Esophagus muscularis mucosa (tissue), 4 donors: Measurements from ENCODE around the gene AHCYL1. TPM values are rescaled to one million over a fixed set of nuclear protein-coding genes. Genes with fewer than 3 reads are reported as not detected.

ENCODE experiments used
- DNase-seq: peaks from one replicate; pipeline ENCODE4 v3.0.0-alpha.2; 2017; ENCODE audit errors: extremely low spot score
- H3K27ac ChIP-seq, 4 donors: fragments of 200-600 bp; sonication (generic); replicated peaks in 1 of 4; 1 replicate in 3 of 4; 2 replicates in 1 of 4; pipeline ENCODE4 v1.5.1; 2016 to 2019; ENCODE audit warnings: mild to moderate bottlenecking in 1 of 4
- H3K27me3 ChIP-seq, 4 donors: fragments of 200-600 bp; sonication (generic); one replicate each; pipeline versions ENCODE4 v1.5.1 to v1.6.0; 2016 to 2019
- H3K36me3 ChIP-seq, 4 donors: fragments of 200-600 bp; sonication (generic); one replicate each; pipeline ENCODE4 v1.5.1; 2016 to 2019
- H3K4me1 ChIP-seq, 4 donors: fragments of 200-600 bp; sonication (generic); one replicate each; pipeline ENCODE4 v1.5.1; 2016 to 2019
- H3K4me3 ChIP-seq, 4 donors: fragments of 200-600 bp; sonication (generic); 1 replicate in 2 of 4; 2 replicates in 2 of 4; pipeline ENCODE4 v1.5.1; 2016 to 2019; ENCODE audit warnings: mild to moderate bottlenecking in 4 of 4, moderate library complexity in 1 of 4
- H3K9me3 ChIP-seq, 4 donors: fragments of 200-600 bp; sonication (generic); 1 replicate in 3 of 4; 2 replicates in 1 of 4; pipeline ENCODE4 v1.5.1; 2016 to 2019
- EP300 ChIP-seq: sonication (generic); formaldehyde crosslinking; IDR thresholded peaks from one replicate; pipeline ENCODE4 v1.6.1; 2017; ENCODE audit warnings: antibody characterized with exemption
- POLR2A ChIP-seq: fragments of 450-650 bp; IDR thresholded peaks from one replicate; pipeline ENCODE4 v1.6.1; 2017; ENCODE audit warnings: antibody characterized with exemption, moderate library complexity, mild to moderate bottlenecking, low read depth
- POLR2AphosphoS5 ChIP-seq, 2 donors: sonication (generic); formaldehyde crosslinking; IDR thresholded peaks; one replicate each; pipeline ENCODE4 v1.6.1; 2017; ENCODE audit warnings: antibody characterized with exemption in 2 of 2
- WGBS: methylation state at CpG from one replicate; pipeline ENCODE4 v1.1.5; 2018; 5-methylcytosine and 5-hydroxymethylcytosine counted together
- intact Hi-C: fragments of 100-400 bp; cut with DNase I; formaldehyde crosslinking; loops from one replicate; pipeline ENCODE4 v1.15.1; 2023
- total RNA-seq, 4 donors: library from RNA; depleted of rRNA; stranded (reverse); fragments of >200 nt; gene quantifications; one replicate each; pipeline versions ENCODE4 v1.1.0 to v1.2.1, GENCODE V29; 2016
- TF ChIP-seq, protein P1 (sequence below), 3 experiments: fragments of 200-600 bp in 2 of 3; fragments of 450-650 bp in 1 of 3; sonication (generic) in 2 of 3; IDR thresholded peaks; one replicate each; pipeline ENCODE4 v1.5.1; 2017 to 2019; ENCODE audit warnings: antibody characterized with exemption in 3 of 3, mild to moderate bottlenecking in 2 of 3, moderate library complexity in 1 of 3

Gene AHCYL1
- total RNA-seq, 4 donors from 2014 or later, result 72.1 to 111 (median 91.0) TPM

DNA sequence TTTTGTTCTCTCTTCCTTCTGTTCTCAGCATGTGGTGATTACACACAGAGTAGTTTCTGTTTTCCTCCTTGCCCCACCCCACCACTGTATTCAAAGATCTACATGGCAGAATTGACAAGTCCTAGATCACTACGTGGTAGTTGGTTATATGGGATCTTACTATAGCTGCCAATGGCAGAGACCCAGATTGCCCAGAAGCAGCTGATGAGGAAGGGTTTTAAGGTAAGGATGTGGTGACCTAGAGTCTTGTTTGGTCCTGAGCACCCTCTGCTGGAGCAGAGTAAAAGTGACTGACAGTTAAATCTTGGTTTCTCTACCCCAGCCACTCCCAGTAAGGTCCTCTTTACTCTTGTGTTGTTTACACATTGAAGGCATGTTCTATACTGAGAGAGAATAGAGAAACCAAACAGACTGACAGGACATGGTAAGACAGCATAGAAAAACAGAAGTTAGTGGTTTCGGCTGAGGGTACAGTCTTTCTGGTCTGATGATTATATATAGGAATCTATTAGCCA, 27.0 kb downstream of the AHCYL1 start:
- intact Hi-C loops, result no loop called here
- peak overlapping the region in 1 of 4 donors; percentile 4 for H3K27ac ChIP-seq
- DNase-seq, result no peak
- no peaks in the 10 kb centered on the region for H3K27me3 ChIP-seq
- H3K36me3 ChIP-seq, result peaks cover 63 to 78% (median 76%) of the 10 kb centered on the region in 4 donors
- TF ChIP-seq POLR2AphosphoS5 (IDR thresholded peaks at IDR 0.05) (peak in 1 of 2 donors; percentile 18), POLR2A (no peak)
- TF ChIP-seq, protein P1, sequence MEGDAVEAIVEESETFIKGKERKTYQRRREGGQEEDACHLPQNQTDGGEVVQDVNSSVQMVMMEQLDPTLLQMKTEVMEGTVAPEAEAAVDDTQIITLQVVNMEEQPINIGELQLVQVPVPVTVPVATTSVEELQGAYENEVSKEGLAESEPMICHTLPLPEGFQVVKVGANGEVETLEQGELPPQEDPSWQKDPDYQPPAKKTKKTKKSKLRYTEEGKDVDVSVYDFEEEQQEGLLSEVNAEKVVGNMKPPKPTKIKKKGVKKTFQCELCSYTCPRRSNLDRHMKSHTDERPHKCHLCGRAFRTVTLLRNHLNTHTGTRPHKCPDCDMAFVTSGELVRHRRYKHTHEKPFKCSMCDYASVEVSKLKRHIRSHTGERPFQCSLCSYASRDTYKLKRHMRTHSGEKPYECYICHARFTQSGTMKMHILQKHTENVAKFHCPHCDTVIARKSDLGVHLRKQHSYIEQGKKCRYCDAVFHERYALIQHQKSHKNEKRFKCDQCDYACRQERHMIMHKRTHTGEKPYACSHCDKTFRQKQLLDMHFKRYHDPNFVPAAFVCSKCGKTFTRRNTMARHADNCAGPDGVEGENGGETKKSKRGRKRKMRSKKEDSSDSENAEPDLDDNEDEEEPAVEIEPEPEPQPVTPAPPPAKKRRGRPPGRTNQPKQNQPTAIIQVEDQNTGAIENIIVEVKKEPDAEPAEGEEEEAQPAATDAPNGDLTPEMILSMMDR (IDR thresholded peaks at IDR 0.05), result peak; percentile 45 to 64 (median 64)
- no peak overlapping the region for H3K4me3 ChIP-seq
- H3K4me1 ChIP-seq, result peaks cover 9 to 25% (median 17%) of the 10 kb centered on the region in 4 donors
- 47% methylated on average over 2 of the region's 2 CpGs for WGBS
- H3K9me3 ChIP-seq, result no peaks in the 10 kb centered on the region

DNA sequence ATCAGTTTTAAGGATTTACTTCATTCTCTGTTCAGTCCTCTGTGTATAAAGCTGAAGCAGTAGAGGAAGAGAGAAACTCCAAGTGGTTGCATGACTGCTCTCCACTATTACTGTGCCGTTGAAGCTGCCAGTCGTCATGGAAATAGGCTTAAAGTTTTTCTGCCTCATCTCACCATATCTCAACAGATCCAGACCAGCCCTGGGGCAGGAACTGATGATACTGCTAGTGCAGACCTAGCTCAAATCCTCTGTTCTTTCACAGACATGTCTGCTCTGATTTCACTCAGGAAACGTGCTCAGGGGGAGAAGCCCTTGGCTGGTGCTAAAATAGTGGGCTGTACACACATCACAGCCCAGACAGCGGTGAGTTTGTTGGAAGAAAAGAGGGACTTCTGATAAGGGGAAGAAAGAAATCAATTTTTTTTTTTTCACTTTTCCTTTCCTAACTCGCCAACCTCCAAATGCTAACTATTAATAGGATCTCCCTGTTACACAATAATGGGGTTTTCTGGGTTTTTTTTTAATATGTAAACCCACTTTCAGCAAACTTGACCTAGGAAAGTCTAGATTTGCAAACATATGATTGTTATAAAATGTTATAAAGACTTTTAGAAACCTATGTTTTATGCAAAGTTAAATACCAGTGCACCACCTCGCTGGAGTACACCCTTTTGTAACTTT, 27.7 kb downstream of the AHCYL1 start:
- intact Hi-C loops, result no loop called here
- Histone ChIP-seq H3K36me3 (peaks cover 67 to 85% (median 83%) of the 10 kb centered on the region in 4 donors), H3K4me1 (peaks cover 3 to 19% (median 10%) of the 10 kb centered on the region in 4 donors), H3K27ac (no peak overlapping the region), H3K4me3 (no peak overlapping the region), H3K27me3 (no peaks in the 10 kb centered on the region), H3K9me3 (no peaks in the 10 kb centered on the region)
- DNase-seq, result no peak
- WGBS, result 83% methylated on average over 6 of the region's 6 CpGs
- no peak for TF ChIP-seq POLR2AphosphoS5 (IDR thresholded peaks at IDR 0.05)
- TF ChIP-seq EP300, result no peak
- TF ChIP-seq, protein P1 (IDR thresholded peaks at IDR 0.05), result no peak
- no peak for TF ChIP-seq POLR2A

DNA sequence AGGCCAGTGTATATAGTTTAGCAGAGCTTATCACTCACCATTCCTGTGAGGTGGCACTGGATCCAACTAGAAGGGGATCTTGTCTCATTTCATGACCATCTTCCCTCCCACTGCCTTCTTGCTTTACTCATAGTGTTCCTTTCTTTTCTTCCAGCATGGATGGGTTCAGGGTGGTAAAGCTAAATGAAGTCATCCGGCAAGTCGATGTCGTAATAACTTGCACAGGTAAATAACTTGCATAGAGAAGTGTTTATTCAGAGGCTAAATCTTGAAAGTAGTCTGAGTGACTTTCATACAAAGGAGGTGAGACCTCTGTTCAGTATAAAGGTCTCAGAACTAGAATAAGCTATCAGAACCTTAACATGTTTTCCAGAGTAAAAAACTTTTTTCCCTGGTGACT, 33.2 kb downstream of the AHCYL1 start:
- no peak overlapping the region for H3K4me3 ChIP-seq
- H3K9me3 ChIP-seq, result no peaks in the 10 kb centered on the region
- no peak for TF ChIP-seq POLR2A
- TF ChIP-seq, protein P1 (IDR thresholded peaks at IDR 0.05), result no peak
- no peak for TF ChIP-seq EP300
- no peaks in the 10 kb centered on the region for H3K27me3 ChIP-seq
- H3K27ac ChIP-seq, result no peak overlapping the region
- no peak for DNase-seq
- intact Hi-C loops, result no loop called here
- 90% methylated on average over 3 of the region's 3 CpGs for WGBS
- H3K4me1 ChIP-seq, result no peaks in the 10 kb centered on the region
- H3K36me3 ChIP-seq, result peaks cover 93 to 100% (median 99%) of the 10 kb centered on the region in 4 donors

DNA sequence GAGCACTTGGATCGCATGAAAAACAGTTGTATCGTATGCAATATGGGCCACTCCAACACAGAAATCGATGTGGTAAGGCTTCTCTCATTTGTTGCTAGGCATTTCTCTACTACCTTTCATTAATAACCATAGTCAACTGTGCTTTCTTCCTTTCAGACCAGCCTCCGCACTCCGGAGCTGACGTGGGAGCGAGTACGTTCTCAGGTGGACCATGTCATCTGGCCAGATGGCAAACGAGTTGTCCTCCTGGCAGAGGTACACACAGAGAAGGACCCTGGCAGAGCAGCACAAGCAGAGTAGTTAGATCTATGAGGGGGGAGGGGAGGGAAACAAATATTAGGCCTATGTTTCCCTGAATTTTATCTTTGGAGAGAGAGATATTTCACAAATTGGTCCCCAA, 33.8 kb downstream of the AHCYL1 start:
- intact Hi-C loops, result no loop called here
- TF ChIP-seq, protein P1 (IDR thresholded peaks at IDR 0.05), result no peak
- TF ChIP-seq POLR2A (no peak), POLR2AphosphoS5 (IDR thresholded peaks at IDR 0.05) (no peak), EP300 (no peak)
- Histone ChIP-seq H3K4me1 (no peaks in the 10 kb centered on the region), H3K4me3 (no peak overlapping the region), H3K27ac (no peak overlapping the region), H3K36me3 (peaks cover 93 to 100% (median 99%) of the 10 kb centered on the region in 4 donors), H3K9me3 (no peaks in the 10 kb centered on the region), H3K27me3 (no peaks in the 10 kb centered on the region)
- no peak for DNase-seq
- 88% methylated on average over 9 of the region's 9 CpGs for WGBS
